Uterus (tissue), 2 donors: ENCODE results near the gene MIER2.

ENCODE experiments used
- POLR2A ChIP-seq, 2 donors: fragments of 450-650 bp; IDR thresholded peaks; one replicate each; pipeline ENCODE4 v1.6.1; 2016; ENCODE audit warnings: antibody characterized with exemption in 2 of 2, mild to moderate bottlenecking in 1 of 2, moderate library complexity in 1 of 2
- TF ChIP-seq, protein P1 (sequence below), 4 experiments: fragments of 200-600 bp in 2 of 4; fragments of 450-650 bp in 2 of 4; sonication (generic) in 2 of 4; IDR thresholded peaks; one replicate each; pipeline ENCODE4 v1.5.1; 2016 to 2019; ENCODE audit warnings: antibody characterized with exemption in 4 of 4, mild to moderate bottlenecking in 2 of 4, moderate library complexity in 1 of 4

- TF ChIP-seq, protein P1, sequence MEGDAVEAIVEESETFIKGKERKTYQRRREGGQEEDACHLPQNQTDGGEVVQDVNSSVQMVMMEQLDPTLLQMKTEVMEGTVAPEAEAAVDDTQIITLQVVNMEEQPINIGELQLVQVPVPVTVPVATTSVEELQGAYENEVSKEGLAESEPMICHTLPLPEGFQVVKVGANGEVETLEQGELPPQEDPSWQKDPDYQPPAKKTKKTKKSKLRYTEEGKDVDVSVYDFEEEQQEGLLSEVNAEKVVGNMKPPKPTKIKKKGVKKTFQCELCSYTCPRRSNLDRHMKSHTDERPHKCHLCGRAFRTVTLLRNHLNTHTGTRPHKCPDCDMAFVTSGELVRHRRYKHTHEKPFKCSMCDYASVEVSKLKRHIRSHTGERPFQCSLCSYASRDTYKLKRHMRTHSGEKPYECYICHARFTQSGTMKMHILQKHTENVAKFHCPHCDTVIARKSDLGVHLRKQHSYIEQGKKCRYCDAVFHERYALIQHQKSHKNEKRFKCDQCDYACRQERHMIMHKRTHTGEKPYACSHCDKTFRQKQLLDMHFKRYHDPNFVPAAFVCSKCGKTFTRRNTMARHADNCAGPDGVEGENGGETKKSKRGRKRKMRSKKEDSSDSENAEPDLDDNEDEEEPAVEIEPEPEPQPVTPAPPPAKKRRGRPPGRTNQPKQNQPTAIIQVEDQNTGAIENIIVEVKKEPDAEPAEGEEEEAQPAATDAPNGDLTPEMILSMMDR (IDR thresholded peaks at IDR 0.05): no peak
- TF ChIP-seq POLR2A (IDR thresholded peaks at IDR 0.05): no peak
These were observed 10.1 kb downstream of the MIER2 start for GRCh38 chr19:334296-335071.
